ENCODE measurements around the gene OR6S1.
"Not testable (repeated sequence)": the region's sequence is repeated elsewhere in the genome, so short reads cannot be mapped to it uniquely, and the experiment has no call there.

- TF ChIP-seq CTCF, POLR2A (IDR thresholded peaks at IDR 0.05): not testable (repeated sequence)
These were observed 1.3 kb upstream of the OR6S1 start for GRCh38 chr14:20642755-20643154.
